ENCODE measurements around the gene CALML6. TPM values are rescaled to one million over a fixed set of nuclear protein-coding genes. Genes with fewer than 3 reads are reported as not detected.

The CALML6 gene
- total and polyA plus RNA-seq, 2 of the 8 experiments (the other 6 are each of a cell fraction or from before 2014, with no cell fraction given): 0.54 to 1.3 TPM

GRCh38 chr1:1889847-1890505 is 25.1 kb upstream of the CALML6 start:
- Histone ChIP-seq H4K91ac (replicated peaks; ENCODE audit: insufficient read length, low read length) (peak overlapping the region; percentile 98), H2BK120ac (replicated peaks; ENCODE audit: low read depth, low read length) (peak overlapping the region; percentile 72), H3K23ac (ENCODE audit: insufficient read length) (no peak overlapping the region), H3K4me1 (replicated peaks in 1 of 4; ENCODE audit: control insufficient read depth in 3 of 4, insufficient read depth in 4 of 4, low read length in 3 of 4) (peaks cover 0 to 18% (median 13%) of the 10 kb centered on the region in 4 experiments; a peak in 6 of 7 replicates), H3K36me3 (ENCODE audit: control insufficient read depth in 2 of 4, insufficient read depth in 4 of 4, low read length in 3 of 4) (no peaks in the 10 kb centered on the region), H3K9me3 (ENCODE audit: insufficient read depth in 2 of 2, low read depth in 1 of 2, low read length in 1 of 2) (no peaks in the 10 kb centered on the region), H3K56ac (replicated peaks; ENCODE audit: insufficient read length, low read depth, low read length) (peak overlapping the region; percentile 86), H4K8ac (ENCODE audit: extremely low read depth, insufficient read depth, low read length) (peak overlapping the region; percentile 96), H3K14ac (ENCODE audit: insufficient read length) (no peak overlapping the region), H2AFZ (ENCODE audit: low read length) (no peak overlapping the region), H2BK5ac (ENCODE audit: low read depth, low read length) (0 out of 2 replicates have a peak overlapping the region, but pooled peaks have one; percentile 66), H3K79me2 (ENCODE audit: control insufficient read depth in 1 of 2, insufficient read depth in 2 of 2, low read length in 2 of 2) (peaks cover 44 to 51% of the 10 kb centered on the region in 2 experiments), H2AK5ac (ENCODE audit: low read depth, low read length) (no peak overlapping the region), H3K4me3 (ENCODE audit: extremely low read depth in 1 of 4, insufficient read depth in 2 of 4, low read depth in 3 of 4, low read length in 4 of 4) (peak overlapping the region; percentile 76 to 98 (median 89)), H3K4me2 (ENCODE audit: insufficient read depth in 1 of 2, low read depth in 2 of 2, low read length in 2 of 2) (peak overlapping the region; percentile 65 to 73), H3K18ac (ENCODE audit: extremely low read depth, low read length) (peak overlapping the region; percentile 87), H3K23me2 (ENCODE audit: low read depth, low read length) (peaks cover 7% of the 10 kb centered on the region; the same call in 1 of the 2 replicates), H2BK20ac (ENCODE audit: low read length) (no peak overlapping the region), H3K27ac (ENCODE audit: low read depth, low read length) (peak overlapping the region; percentile 55; the same call in 1 of the 2 replicates), H3K79me1 (ENCODE audit: low read depth, low read length) (no peaks in the 10 kb centered on the region; the same call in 1 of the 2 replicates), H4K5ac (ENCODE audit: insufficient read length, low read depth, low read length) (no peak overlapping the region), H2BK15ac (ENCODE audit: low read length) (no peak overlapping the region), H3K27me3 (replicated peaks in 1 of 4; ENCODE audit: control insufficient read depth in 3 of 4, extremely low read depth in 1 of 4, insufficient read depth in 3 of 4, low read length in 3 of 4) (no peaks in the 10 kb centered on the region; a peak in 3 of 7 replicates), H3K4ac (replicated peaks; ENCODE audit: insufficient read length, low read depth, low read length) (peak overlapping the region; percentile 69), H4K20me1 (replicated peaks in 1 of 2; ENCODE audit: control insufficient read depth in 1 of 2, insufficient read depth in 2 of 2, low read length in 2 of 2) (peaks cover 9% of the 10 kb centered on the region in 2 experiments), H3K9ac (replicated peaks in 1 of 4; ENCODE audit: extremely low read depth in 1 of 4, low read depth in 3 of 4, low read length in 3 of 4) (peak overlapping the region; percentile 70 to 94 (median 88)), H2BK12ac (ENCODE audit: low read depth, low read length) (no peak overlapping the region)
- DNase-seq (ENCODE audit: low read depth in 1 of 2, low spot score in 2 of 2): no peak
- ChIA-PET CTCF (ENCODE audit: partially characterized antibody) (interaction anchor here (1.6 kb wide), 1 partner anchor 157 kb away, joined by 4 read pairs; no protein-coding TSS in a partner anchor), POLR2A (ENCODE audit: partially characterized antibody) (interaction anchor here (0.8 to 4.9 kb wide), 8 partner anchors 10 to 110 kb away, joined by 3 to 32 read pairs (median 16); partner anchors contain the start of gene NADK)
- no peak for FAIRE-seq
- 0% methylated on average over 54 of the region's 88 CpGs; no CpG with 5 or more reads in 1 of the 2 experiments for WGBS, 2 experiments (ENCODE audit: extremely low coverage in 1 of 2, insufficient coverage in 1 of 2, insufficient read length in 1 of 2, insufficient replicate concordance in 2 of 2, low coverage in 1 of 2, low lambda C conversion rate in 2 of 2, missing lambda C conversion rate in 1 of 2)
- TF ChIP-seq YY1 (IDR thresholded peaks at IDR 0.05; ENCODE audit: low read depth, low read length) (peak; percentile 88), BACH1 (IDR thresholded peaks at IDR 0.05; ENCODE audit: low read length) (peak; percentile 39; the same call in 1 of the 2 replicates), ATF2 (IDR thresholded peaks at IDR 0.05; ENCODE audit: low read length) (no peak), GABPA (IDR thresholded peaks at IDR 0.05; ENCODE audit: borderline replicate concordance, insufficient read depth, low read length) (no peak), PHF8 (conservative IDR thresholded peaks at IDR 0.05; ENCODE audit: low read depth, low read length) (peak; percentile 63), EGR1 (IDR thresholded peaks at IDR 0.05; ENCODE audit: borderline replicate concordance, low read depth, low read length) (no peak), POU5F1 (IDR thresholded peaks at IDR 0.05; ENCODE audit: low read depth, low read length) (no peak), RFX5 (IDR thresholded peaks at IDR 0.05; ENCODE audit: borderline replicate concordance, low read depth, low read length) (no peak), SP2 (IDR thresholded peaks at IDR 0.05; ENCODE audit: low read length) (no peak), HDAC2 (IDR thresholded peaks at IDR 0.05; ENCODE audit: borderline replicate concordance in 1 of 2, low read depth in 2 of 2, low read length in 2 of 2) (peak in 1 of 2 experiments; percentile 61; a peak in 1 of 4 replicates)
